Activated naive CD4-positive, alpha-beta T cell (primary cell): ENCODE data around the gene NMB.
A peak's percentile ranks its signal among the peaks of the same experiment; 100 is the strongest.
"Not testable (repeated sequence)": the region's sequence is repeated elsewhere in the genome, so short reads cannot be mapped to it uniquely, and the experiment has no call there.

ENCODE experiments used
- DNase-seq, 4 experiments: peaks; one replicate each; lab custom pipeline; 2025; lab: John Stamatoyannopoulos, UW

Gene NMB

DNA sequence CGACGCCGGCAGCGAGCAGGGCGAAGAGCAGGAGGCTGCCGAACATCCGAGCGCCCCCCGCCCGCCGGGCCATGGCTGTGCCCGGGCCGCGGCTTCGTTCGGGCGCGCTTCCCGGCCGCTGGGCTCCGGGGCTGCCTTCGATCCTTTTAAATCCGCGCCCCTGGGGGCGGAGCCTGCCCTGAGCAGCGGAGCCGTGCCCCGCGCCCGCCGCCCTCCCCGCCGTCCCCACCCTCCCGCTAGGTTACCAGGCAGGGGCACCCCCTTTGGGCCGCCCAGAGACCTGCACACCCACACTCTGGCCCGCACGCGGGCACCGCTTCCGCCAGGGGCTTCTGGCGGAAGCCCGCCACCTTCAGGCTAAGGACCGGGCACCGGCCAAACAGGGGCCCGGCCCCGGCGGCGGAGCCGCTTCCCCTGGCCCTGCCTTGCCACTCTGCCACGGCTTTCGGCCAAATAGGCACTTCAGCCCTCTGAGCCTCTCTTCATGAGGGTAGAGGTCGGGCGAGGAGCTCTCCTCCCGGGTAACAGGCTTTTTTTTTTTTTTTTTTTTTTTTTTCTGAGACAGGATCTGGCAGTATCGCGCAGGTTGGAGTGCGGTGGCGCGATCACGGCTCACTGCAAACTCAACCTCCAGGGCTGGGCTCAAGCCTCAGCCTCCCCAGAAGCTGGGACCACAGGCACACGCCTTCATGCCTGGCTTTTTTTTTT, at the start of gene NMB:
NMB (minus strand) TSS at position 120 of the 708 bp plus-strand sequence; CDS start at position 73, 47 bp downstream.
- DNase-seq, result peak; percentile 38 to 77 (median 58)

GRCh38 chr15:84703808-84704207, 45.8 kb upstream of the NMB start:
- no peak for DNase-seq

- no peak for DNase-seq
These were observed 45.0 kb upstream of the NMB start for GRCh38 chr15:84702961-84703482.

DNA sequence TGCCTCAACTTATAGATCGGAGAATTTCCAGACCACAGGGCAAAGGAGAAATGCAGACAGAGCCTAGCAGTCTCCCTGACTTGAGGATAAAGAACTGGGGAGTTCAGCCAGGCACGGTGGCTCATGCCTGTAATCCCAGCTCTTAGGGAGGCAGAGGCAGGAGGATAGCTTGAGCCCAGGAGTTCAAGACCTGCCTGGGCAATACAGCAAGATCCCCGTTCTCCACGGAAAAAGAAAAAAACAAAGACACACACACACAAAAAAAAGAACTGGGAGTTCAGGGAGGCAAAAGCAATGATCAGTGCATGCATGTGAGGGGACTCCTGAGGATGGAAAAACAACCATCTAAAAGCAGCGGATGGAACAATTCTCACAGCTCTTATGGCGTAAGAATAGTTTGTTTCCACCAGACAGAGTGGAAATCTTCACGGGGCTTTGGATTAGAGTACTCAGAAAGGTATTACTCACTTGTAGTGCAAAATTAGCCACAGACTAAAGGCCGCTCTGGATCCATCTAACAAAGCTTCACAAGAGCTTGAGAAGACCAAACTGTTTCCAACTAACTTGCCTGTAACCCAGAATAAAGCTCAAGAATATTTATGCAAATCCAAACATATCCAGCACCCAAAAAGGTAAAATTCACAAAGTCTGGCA, 41.7 kb upstream of the NMB start:
- no peak for DNase-seq

GRCh38 chr15:84697236-84697990, 39.4 kb upstream of the NMB start:
- no peak for DNase-seq

GRCh38 chr15:84696757-84697156, 38.8 kb upstream of the NMB start:
- no peak for DNase-seq

DNA sequence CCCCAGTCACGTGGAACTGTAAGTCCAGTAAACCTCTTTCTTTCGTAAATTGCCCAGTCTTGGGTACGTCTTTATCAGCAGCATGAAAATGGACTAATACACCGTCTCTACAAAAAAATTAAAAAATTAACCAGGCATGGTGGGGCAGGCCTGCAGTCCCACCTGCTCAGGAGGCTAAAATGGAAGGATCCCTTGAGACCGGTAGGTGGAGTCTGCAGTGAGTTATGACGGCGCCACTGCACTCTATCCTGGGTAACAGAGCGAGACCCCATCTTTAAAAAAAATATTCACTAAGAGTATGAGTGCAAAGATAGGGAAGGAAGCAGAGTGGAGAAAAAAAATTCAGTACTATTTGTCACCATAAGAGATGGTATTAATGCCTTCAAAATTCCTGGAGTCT, 32.3 kb upstream of the NMB start:
- no peak for DNase-seq

GRCh38 chr15:84689858-84690257, 31.9 kb upstream of the NMB start:
- DNase-seq, result no peak

- not testable (repeated sequence) for DNase-seq
These were observed 28.4 kb upstream of the NMB start for GRCh38 chr15:84686446-84686845.

DNA sequence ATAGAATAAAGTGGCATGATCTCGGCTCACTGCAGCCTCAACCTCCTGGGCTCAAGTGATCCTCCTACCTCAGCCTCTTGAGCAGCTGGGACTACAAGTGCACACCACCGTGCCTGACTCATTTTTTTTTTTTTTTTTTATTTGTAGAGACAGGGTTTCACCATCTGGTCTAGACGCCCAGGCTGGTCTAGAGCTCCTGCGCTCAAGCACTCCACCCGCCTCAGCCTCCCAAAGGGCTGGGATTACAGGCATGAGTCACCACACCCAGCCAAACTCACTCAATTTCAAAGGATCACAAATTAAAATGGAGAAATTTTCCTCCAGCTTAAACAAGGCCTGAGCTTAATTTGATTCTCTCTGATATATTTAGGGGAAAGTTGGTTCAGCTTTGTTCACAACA, 27.3 kb upstream of the NMB start:
- no peak for DNase-seq

DNA sequence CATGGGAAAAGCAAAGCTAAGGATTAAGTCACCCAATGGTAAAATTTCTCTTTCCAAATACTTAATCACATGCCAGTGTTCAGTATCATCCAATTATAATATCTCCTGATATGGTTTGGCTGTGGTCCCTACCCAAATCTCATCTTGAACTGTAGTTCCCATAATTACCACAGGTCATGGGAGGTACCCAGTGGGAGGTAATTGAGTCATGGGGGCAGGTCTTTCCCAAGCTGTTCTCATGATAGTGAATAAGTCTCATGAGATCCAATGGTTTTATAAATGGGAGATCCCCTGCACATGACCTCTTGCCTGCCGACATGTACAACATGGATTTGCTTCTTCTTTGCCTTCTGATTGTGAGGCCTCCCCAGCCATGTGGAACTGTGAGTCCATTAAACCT, 26.1 kb upstream of the NMB start:
- DNase-seq, result no peak

DNA sequence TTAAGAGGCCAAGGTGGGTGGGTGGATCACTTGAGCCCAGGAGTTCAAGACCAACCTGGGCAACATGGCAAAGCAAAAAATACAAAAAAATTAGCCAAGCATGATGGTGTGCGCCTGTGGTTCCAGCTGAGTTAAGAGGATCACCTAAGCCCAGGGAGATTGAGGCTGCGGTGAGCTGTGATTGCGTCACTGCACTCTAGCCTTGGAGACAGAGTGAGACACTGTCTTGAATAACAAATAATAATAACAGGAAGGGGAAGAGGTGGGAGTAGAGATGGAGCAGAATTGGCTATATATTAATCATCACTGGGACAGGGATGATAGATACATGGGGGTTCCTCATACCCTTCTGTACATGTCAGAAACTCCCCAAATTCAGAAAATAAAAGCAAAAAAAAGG, 23.8 kb upstream of the NMB start:
- no peak for DNase-seq

GRCh38 chr15:84671211-84671610, 13.2 kb upstream of the NMB start:
- no peak for DNase-seq

- no peak for DNase-seq
These were observed 11.7 kb upstream of the NMB start for GRCh38 chr15:84669726-84670125.

- DNase-seq, result no peak
These were observed 10.4 kb upstream of the NMB start for GRCh38 chr15:84668221-84668982.

DNA sequence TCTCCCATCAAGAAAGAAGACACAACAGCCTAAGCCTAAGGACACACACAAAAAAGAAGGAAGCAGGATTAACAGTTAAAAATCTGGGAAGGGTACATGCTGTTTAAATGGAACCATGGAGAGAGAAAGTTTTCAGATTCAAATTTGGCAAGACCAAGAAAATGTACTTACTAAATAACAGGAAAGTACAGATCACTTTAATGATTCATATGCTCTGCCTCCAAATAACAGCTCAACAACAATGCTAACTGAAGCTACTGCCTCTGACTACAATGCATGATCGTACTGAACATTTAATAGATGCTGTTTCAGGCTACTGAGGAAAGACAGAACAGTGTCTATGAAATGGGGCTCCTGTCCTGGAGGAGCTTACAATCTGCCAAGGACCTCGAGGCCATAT, 8.4 kb upstream of the NMB start:
- no peak for DNase-seq

DNA sequence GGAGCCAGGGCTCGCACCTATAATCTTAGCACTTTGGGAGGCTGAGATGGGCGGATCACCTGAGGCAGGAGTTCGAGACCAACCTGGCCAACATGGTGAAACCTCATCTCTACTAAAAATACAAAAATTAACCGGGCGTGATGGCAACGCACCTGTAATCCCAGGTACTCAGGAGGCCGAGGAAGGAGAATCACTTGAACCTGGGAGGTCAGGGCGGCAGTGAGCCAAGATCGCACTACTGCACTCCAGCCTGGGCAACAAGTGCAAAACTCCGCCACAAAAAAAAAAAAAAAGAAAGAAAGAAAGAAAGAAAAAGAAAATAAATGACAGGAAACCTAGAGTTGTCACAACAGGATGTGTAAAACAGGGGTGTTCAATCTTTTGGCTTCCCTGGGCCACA, 3.0 kb upstream of the NMB start:
- no peak for DNase-seq

GRCh38 chr15:84659904-84660781, 2.1 kb upstream of the NMB start:
- DNase-seq, result no peak

DNA sequence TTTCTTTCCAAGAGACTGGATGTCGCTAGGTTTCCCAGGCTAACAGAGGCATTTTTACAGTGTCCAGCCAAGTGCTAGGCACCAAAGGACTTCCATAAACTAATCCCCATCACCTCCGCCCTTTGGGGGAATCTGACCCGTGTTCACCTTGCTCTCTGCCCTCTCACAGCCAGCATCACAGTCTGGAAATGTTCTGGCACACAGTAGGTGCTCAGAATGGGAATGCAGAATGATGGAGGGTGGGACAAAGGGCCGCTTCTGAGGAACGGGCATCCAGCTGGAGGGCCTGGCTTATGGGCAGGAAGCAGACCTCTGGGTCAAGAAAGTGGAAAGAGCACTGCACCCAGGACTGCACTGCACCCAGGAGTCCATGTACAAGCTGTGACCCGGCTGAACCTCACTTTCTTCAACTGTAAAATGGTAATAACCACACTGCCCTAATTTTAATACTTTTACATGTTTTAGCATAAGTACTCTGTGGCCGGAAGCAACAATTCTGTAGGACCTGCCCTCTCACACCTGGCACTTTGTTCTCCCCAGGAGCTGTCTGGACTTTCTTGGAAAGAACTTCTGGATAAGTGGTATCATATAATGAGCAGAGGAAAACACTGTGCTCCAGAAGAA, 901 bp upstream of the NMB start:
- DNase-seq, result no peak

DNA sequence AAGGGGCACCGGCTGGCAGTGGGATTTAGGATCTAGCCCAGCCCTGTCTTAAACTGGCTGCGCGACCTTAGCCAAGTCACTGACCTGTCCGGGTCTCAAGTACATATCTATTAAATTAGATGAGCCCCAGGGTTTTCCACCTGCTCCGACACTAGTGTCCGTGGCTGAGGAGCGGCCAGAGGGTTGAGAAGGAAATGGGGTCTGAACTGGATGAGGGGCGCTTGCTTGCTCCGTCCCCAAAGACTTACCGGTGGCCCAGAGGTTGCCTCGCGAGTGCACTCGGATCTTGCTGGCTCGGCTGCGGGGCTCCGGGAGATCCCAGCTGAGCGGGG, 285 bp downstream of the NMB start:
- no peak for DNase-seq

DNA sequence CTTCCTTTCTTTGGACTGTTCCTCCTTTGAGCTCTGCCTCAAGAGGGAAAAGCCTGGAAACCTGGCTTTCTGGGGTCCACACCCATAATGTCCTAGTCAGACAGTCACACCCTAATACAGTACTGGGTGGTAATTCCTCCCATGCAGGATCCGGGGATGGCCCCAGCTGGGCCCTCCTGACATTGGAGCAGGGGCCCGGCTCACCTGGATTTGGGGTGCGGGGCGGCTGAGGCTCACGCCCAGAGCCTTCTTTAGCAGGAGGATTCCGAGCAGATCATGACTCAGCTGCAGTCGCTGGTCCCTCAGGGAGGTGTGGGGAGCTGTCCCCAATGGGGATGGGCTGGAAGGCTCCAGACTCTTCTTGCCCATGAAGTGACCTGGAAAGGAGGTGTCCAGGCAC, 1.0 kb downstream of the NMB start:
- no peak for DNase-seq
